ENCODE measurements around the gene CDH4.

Gene CDH4

GRCh38 chr20:61871160-61871559, 619.1 kb downstream of the CDH4 start:
- H3K79me2 ChIP-seq (ENCODE audit: insufficient read depth, low read length) = no peaks in the 10 kb centered on the region
- H4K20me1 ChIP-seq (ENCODE audit: low read depth, low read length) = no peaks in the 10 kb centered on the region
- no peak for TF ChIP-seq EZH2phosphoT487 (conservative IDR thresholded peaks at IDR 0.05; ENCODE audit: low read length)
- no peak for TF ChIP-seq CTCF (IDR thresholded peaks at IDR 0.05; ENCODE audit: insufficient read depth, low read length, poor library complexity, severe bottlenecking)
- H3K4me3 ChIP-seq (ENCODE audit: insufficient read depth, low read length, poor library complexity, severe bottlenecking) = no peak overlapping the region
- no peaks in the 10 kb centered on the region for H3F3A ChIP-seq (ENCODE audit: insufficient read depth)
- no peaks in the 10 kb centered on the region for H3K9me2 ChIP-seq (replicated peaks; ENCODE audit: insufficient read depth, low read length)
- H3K27ac ChIP-seq (ENCODE audit: low read depth, low read length) = no peak overlapping the region
- no peak overlapping the region for H2AFZ ChIP-seq (ENCODE audit: low read depth, low read length, severe bottlenecking)
- no peak overlapping the region for H3K9ac ChIP-seq (ENCODE audit: low read length)
- no peak overlapping the region for H3K4me2 ChIP-seq (ENCODE audit: low read depth, low read length, poor library complexity, severe bottlenecking)
- H3K36me3 ChIP-seq (ENCODE audit: low read length) = no peaks in the 10 kb centered on the region
- H3K27me3 ChIP-seq (ENCODE audit: low read length) = no peaks in the 10 kb centered on the region
- H3K9me3 ChIP-seq (ENCODE audit: insufficient read depth, low read length) = no peaks in the 10 kb centered on the region

GRCh38 chr20:61871913-61872312, 619.9 kb downstream of the CDH4 start:
- no peak overlapping the region for H3K4me2 ChIP-seq (ENCODE audit: low read depth, low read length, poor library complexity, severe bottlenecking)
- no peak overlapping the region for H2AFZ ChIP-seq (ENCODE audit: low read depth, low read length, severe bottlenecking)
- H3K9me2 ChIP-seq (replicated peaks; ENCODE audit: insufficient read depth, low read length) = no peaks in the 10 kb centered on the region
- H3K27ac ChIP-seq (ENCODE audit: low read depth, low read length) = no peak overlapping the region
- no peaks in the 10 kb centered on the region for H3F3A ChIP-seq (ENCODE audit: insufficient read depth)
- no peaks in the 10 kb centered on the region for H3K36me3 ChIP-seq (ENCODE audit: low read length)
- no peaks in the 10 kb centered on the region for H3K9me3 ChIP-seq (ENCODE audit: insufficient read depth, low read length)
- no peaks in the 10 kb centered on the region for H3K79me2 ChIP-seq (ENCODE audit: insufficient read depth, low read length)
- H3K4me3 ChIP-seq (ENCODE audit: insufficient read depth, low read length, poor library complexity, severe bottlenecking) = no peak overlapping the region
- H3K27me3 ChIP-seq (ENCODE audit: low read length) = no peaks in the 10 kb centered on the region
- H4K20me1 ChIP-seq (ENCODE audit: low read depth, low read length) = no peaks in the 10 kb centered on the region
- TF ChIP-seq CTCF (IDR thresholded peaks at IDR 0.05; ENCODE audit: insufficient read depth, low read length, poor library complexity, severe bottlenecking) (no peak), EZH2phosphoT487 (conservative IDR thresholded peaks at IDR 0.05; ENCODE audit: low read length) (no peak)
- H3K9ac ChIP-seq (ENCODE audit: low read length) = no peak overlapping the region

DNA sequence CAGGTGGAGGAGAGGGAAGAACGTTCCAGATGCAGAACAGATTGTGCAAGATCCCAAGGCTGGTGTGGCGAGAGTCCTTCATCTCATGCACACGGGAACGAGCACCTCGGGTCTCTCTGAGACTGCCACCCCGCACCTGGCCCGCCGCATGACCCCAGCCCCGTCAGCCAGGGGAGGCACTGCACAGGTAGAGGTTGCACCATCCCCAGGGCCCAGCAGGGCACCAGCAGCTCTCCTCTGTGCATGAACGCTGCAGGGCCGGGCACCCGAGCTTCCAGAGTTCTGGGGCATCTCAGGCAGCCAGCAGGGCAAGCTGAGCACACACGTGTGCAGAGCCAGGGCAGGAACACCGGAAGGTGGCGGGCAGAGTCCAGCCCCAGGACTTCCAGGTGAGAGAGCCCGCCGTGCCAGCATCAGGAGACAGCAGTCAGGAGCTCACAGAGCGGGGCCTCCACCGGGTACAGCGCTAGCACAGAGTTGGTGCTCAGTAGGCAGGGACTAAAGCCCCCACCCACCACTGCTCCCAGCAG, 620.4 kb downstream of the CDH4 start:
- H4K20me1 ChIP-seq (ENCODE audit: low read depth, low read length) = no peaks in the 10 kb centered on the region
- no peak overlapping the region for H3K4me2 ChIP-seq (ENCODE audit: low read depth, low read length, poor library complexity, severe bottlenecking)
- H3K36me3 ChIP-seq (ENCODE audit: low read length) = no peaks in the 10 kb centered on the region
- H3K79me2 ChIP-seq (ENCODE audit: insufficient read depth, low read length) = no peaks in the 10 kb centered on the region
- H3F3A ChIP-seq (ENCODE audit: insufficient read depth) = no peaks in the 10 kb centered on the region
- H3K9me3 ChIP-seq (ENCODE audit: insufficient read depth, low read length) = no peaks in the 10 kb centered on the region
- H3K9me2 ChIP-seq (replicated peaks; ENCODE audit: insufficient read depth, low read length) = no peaks in the 10 kb centered on the region
- no peak overlapping the region for H2AFZ ChIP-seq (ENCODE audit: low read depth, low read length, severe bottlenecking)
- no peak for TF ChIP-seq EZH2phosphoT487 (conservative IDR thresholded peaks at IDR 0.05; ENCODE audit: low read length)
- TF ChIP-seq CTCF (IDR thresholded peaks at IDR 0.05; ENCODE audit: insufficient read depth, low read length, poor library complexity, severe bottlenecking) = no peak
- H3K4me3 ChIP-seq (ENCODE audit: insufficient read depth, low read length, poor library complexity, severe bottlenecking) = no peak overlapping the region
- no peaks in the 10 kb centered on the region for H3K27me3 ChIP-seq (ENCODE audit: low read length)
- no peak overlapping the region for H3K9ac ChIP-seq (ENCODE audit: low read length)
- no peak overlapping the region for H3K27ac ChIP-seq (ENCODE audit: low read depth, low read length)
